ENCODE data around the gene MTOR.
"Not testable (repeated sequence)": the region's sequence is repeated elsewhere in the genome, so short reads cannot be mapped to it uniquely, and the experiment has no call there.

The MTOR gene

DNA sequence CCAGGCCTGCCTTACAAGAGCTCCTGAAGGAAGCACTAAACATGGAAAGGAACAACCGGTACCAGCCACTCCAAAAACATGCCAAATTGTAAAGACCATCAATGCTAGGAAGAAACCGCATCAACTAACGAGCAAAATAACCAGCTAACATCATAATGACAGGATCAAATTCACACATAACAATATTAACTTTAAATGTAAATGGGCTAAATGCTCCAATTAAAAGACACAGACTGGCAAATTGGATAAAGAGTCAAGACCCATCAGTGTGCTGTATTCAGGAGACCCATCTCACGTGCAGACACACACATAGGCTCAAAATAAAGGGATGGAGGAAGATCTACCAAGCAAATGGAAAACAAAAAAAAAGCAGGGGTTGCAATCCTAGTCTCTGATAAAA is 99.6 kb downstream of the MTOR start:
- H3K36me3 ChIP-seq (ENCODE audit: control insufficient read depth, insufficient read depth, low read length); H3K4me1 ChIP-seq (ENCODE audit: control insufficient read depth, insufficient read depth, low read length); H3K4me3 ChIP-seq (ENCODE audit: low read length); H3K27ac ChIP-seq (ENCODE audit: low read depth, low read length); H3K27me3 ChIP-seq (ENCODE audit: control insufficient read depth, insufficient read depth, low read length); H3K9ac ChIP-seq (ENCODE audit: low read length): not testable (repeated sequence)

DNA sequence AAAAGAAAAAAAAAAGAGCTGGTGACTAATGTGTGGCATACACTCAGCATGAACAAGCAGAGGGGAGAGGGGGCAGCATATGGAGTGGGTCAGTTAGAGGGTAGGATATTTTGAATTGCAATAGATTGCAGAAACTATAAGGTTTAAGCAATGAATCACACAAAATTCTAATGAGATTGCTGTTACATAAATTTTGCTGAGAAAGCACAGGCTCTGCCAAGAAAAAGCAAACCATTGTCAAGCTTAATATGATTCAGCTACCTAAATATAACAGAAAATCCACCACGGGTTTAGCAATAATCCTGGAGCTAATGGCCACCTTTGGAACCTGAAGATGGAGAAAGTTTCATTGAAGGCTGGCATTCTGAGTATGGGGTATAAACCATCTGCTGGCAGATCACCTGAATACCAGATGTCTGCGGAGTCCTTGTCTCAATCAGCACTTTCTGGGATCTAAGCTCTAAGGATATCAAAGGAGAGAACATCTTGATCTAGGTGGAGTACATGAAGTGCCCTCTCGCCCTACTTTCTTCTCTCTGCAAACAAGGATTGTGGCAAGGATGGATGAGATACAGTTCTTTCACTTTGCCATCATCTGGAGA is 103.5 kb downstream of the MTOR start:
- Histone ChIP-seq H3K4me1 (ENCODE audit: control insufficient read depth, insufficient read depth, low read length) (peaks cover 6% of the 10 kb centered on the region), H3K9ac (ENCODE audit: low read length) (no peak overlapping the region), H3K27ac (ENCODE audit: low read depth, low read length) (no peak overlapping the region), H3K4me3 (ENCODE audit: low read length) (no peak overlapping the region), H3K27me3 (ENCODE audit: control insufficient read depth, insufficient read depth, low read length) (no peaks in the 10 kb centered on the region), H3K36me3 (ENCODE audit: control insufficient read depth, insufficient read depth, low read length) (peaks cover 8% of the 10 kb centered on the region)

DNA sequence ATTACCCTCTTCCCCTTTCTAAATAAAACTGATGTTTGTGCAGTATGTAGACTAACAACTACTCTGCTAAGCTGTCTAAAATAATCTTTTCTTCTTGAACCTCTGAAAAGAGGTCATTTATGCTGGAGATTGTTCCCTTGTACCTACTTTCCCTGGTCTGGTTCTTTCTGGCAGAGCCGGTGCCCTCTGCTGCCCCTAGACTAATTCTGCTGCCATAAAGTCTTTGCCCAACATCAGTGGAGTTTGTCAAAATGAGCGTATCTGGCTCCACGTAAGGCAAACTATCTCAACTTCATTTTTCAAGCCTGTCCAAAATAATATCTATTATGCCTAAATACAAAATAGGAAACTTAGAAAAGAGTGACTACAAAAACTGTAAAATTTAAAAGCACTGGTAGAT is 104.1 kb downstream of the MTOR start:
- Histone ChIP-seq H3K27me3 (ENCODE audit: control insufficient read depth, insufficient read depth, low read length) (no peaks in the 10 kb centered on the region), H3K9ac (ENCODE audit: low read length) (no peak overlapping the region), H3K27ac (ENCODE audit: low read depth, low read length) (no peak overlapping the region), H3K36me3 (ENCODE audit: control insufficient read depth, insufficient read depth, low read length) (peaks cover 8% of the 10 kb centered on the region), H3K4me3 (ENCODE audit: low read length) (no peak overlapping the region), H3K4me1 (ENCODE audit: control insufficient read depth, insufficient read depth, low read length) (peaks cover 6% of the 10 kb centered on the region)

DNA sequence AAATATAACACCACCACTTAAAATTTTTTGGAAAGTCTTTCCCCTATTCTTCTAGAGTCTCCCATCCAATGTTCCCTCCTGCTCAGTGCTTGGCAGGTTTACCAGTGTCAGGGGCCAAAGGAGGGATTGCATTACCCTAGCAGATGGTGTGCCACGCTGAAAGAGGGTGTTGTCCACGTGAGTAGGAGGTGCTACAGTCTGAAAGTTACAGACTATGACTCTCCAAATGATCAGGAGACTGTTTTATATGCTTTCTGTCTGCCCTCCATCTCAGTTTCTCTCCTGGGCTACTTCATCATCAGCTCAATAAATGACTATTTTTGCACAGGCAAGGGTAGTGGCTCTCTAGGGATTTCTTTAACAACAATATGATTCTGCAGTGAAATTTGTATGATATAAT is 104.5 kb downstream of the MTOR start:
- Histone ChIP-seq H3K4me3 (ENCODE audit: low read length) (no peak overlapping the region), H3K4me1 (ENCODE audit: control insufficient read depth, insufficient read depth, low read length) (peaks cover 6% of the 10 kb centered on the region), H3K27ac (ENCODE audit: low read depth, low read length) (no peak overlapping the region), H3K36me3 (ENCODE audit: control insufficient read depth, insufficient read depth, low read length) (peaks cover 8% of the 10 kb centered on the region), H3K27me3 (ENCODE audit: control insufficient read depth, insufficient read depth, low read length) (no peaks in the 10 kb centered on the region), H3K9ac (ENCODE audit: low read length) (no peak overlapping the region)

DNA sequence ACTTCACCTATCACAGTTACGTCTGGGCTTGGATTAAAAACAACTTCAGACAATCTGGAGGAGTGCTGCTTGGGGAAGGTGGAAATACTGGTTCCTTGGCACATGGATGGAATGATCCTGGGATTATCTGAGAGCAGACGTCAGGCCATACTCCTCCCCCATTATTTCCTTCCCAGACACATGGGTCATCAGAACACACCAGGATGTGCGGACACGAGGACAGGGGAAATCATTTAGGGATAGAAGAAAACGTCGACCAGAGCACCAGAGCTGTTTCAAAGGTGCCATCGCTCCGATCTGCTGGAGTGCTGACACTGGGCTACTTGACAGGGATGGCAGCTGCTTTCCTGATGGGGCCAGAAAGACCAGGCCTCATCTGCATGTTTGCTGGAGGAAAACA is 105.0 kb downstream of the MTOR start:
- Histone ChIP-seq H3K4me1 (ENCODE audit: control insufficient read depth, insufficient read depth, low read length) (peaks cover 8% of the 10 kb centered on the region), H3K9ac (ENCODE audit: low read length) (no peak overlapping the region), H3K36me3 (ENCODE audit: control insufficient read depth, insufficient read depth, low read length) (peaks cover 10% of the 10 kb centered on the region), H3K27ac (ENCODE audit: low read depth, low read length) (no peak overlapping the region), H3K4me3 (ENCODE audit: low read length) (no peak overlapping the region), H3K27me3 (ENCODE audit: control insufficient read depth, insufficient read depth, low read length) (no peaks in the 10 kb centered on the region)

DNA sequence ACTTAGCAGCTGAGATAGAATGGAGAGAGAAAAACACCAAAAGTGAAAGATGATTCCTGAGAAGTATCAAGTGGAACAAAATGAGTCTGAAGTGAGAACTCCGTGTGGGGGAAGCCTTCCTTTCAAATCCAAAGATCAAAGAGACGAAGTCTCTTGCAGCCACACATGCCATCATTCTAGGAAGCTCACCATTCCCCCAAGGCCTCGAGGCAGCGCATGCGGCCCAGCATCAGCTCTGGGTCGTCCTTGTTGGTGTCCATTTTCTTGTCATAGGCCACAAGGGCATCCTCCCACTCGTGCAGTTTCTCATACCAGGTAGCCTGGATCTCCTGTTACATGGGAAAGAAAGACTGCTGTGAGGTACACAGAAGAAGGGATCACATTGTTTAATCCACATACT is 105.4 kb downstream of the MTOR start:
- no peak overlapping the region for H3K9ac ChIP-seq (ENCODE audit: low read length)
- H3K36me3 ChIP-seq (ENCODE audit: control insufficient read depth, insufficient read depth, low read length) = peaks cover 15% of the 10 kb centered on the region
- H3K4me3 ChIP-seq (ENCODE audit: low read length) = no peak overlapping the region
- H3K4me1 ChIP-seq (ENCODE audit: control insufficient read depth, insufficient read depth, low read length) = peaks cover 11% of the 10 kb centered on the region
- H3K27me3 ChIP-seq (ENCODE audit: control insufficient read depth, insufficient read depth, low read length) = no peaks in the 10 kb centered on the region
- H3K27ac ChIP-seq (ENCODE audit: low read depth, low read length) = no peak overlapping the region

DNA sequence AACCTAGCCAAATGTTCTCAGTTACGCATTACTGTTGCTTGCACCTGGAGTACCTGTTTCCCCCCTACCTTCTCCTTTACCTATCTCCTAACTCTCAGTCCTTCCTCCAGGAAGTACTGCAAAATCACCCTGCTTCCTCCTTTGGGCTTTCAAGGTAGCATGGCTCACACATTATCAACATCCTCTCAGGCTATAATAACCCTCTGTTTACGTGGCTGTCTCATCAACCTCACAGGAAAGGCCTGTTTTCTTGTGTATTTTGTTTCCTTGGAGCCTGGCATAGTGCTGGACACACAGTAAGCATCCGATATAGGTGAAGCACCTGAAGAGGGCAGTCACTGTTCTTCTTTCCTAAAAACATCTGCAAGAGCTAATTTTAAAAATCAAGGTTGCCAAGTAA is 105.9 kb downstream of the MTOR start:
- H3K27me3 ChIP-seq (ENCODE audit: control insufficient read depth, insufficient read depth, low read length) = no peaks in the 10 kb centered on the region
- no peak overlapping the region for H3K9ac ChIP-seq (ENCODE audit: low read length)
- no peak overlapping the region for H3K4me3 ChIP-seq (ENCODE audit: low read length)
- H3K36me3 ChIP-seq (ENCODE audit: control insufficient read depth, insufficient read depth, low read length) = peaks cover 17% of the 10 kb centered on the region
- H3K27ac ChIP-seq (ENCODE audit: low read depth, low read length) = no peak overlapping the region
- peaks cover 11% of the 10 kb centered on the region for H3K4me1 ChIP-seq (ENCODE audit: control insufficient read depth, insufficient read depth, low read length)

DNA sequence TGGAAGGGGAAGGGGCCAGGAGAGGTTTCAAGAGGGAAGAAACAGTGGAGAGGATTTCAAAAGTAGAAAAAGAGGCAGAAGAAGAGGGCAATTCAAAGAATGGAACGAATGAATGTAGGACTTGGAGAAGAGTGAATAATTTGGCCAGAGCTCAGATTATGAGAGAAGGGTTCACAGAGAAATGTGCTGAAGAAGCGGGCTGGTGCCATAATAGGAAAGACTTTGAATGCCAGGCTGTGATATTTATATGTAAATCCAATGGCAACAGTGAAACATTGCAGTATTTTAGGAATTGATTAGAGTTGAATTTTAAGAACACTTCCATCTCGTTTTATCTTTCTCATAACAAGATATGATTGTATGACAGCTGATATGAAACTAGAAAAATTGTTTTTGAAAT is 109.2 kb downstream of the MTOR start:
- no peaks in the 10 kb centered on the region for H3K27me3 ChIP-seq (ENCODE audit: control insufficient read depth, insufficient read depth, low read length)
- no peak overlapping the region for H3K4me3 ChIP-seq (ENCODE audit: low read length)
- peaks cover 5% of the 10 kb centered on the region for H3K4me1 ChIP-seq (ENCODE audit: control insufficient read depth, insufficient read depth, low read length)
- peaks cover 19% of the 10 kb centered on the region for H3K36me3 ChIP-seq (ENCODE audit: control insufficient read depth, insufficient read depth, low read length)
- no peak overlapping the region for H3K27ac ChIP-seq (ENCODE audit: low read depth, low read length)
- H3K9ac ChIP-seq (ENCODE audit: low read length) = no peak overlapping the region

DNA sequence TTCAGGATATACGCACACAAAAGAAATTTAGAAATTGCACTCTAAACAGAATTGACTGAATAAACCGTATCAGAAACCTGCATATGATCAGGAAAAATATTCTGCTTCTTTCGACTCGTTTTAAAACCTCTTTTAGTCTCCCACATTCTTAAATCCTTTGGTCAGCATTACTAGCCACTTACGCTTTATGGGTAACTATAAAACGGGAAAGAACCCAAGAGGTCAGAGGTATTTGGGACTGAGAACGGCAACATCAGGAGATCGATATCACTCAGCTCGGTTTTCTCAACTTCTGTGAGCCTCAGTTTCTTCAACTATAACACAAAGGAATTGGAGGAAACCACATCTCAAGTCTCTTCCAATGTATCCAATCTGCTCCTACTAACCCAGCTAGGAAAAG is 109.6 kb downstream of the MTOR start:
- Histone ChIP-seq H3K36me3 (ENCODE audit: control insufficient read depth, insufficient read depth, low read length) (peaks cover 19% of the 10 kb centered on the region), H3K27ac (ENCODE audit: low read depth, low read length) (no peak overlapping the region), H3K4me1 (ENCODE audit: control insufficient read depth, insufficient read depth, low read length) (peaks cover 5% of the 10 kb centered on the region)

DNA sequence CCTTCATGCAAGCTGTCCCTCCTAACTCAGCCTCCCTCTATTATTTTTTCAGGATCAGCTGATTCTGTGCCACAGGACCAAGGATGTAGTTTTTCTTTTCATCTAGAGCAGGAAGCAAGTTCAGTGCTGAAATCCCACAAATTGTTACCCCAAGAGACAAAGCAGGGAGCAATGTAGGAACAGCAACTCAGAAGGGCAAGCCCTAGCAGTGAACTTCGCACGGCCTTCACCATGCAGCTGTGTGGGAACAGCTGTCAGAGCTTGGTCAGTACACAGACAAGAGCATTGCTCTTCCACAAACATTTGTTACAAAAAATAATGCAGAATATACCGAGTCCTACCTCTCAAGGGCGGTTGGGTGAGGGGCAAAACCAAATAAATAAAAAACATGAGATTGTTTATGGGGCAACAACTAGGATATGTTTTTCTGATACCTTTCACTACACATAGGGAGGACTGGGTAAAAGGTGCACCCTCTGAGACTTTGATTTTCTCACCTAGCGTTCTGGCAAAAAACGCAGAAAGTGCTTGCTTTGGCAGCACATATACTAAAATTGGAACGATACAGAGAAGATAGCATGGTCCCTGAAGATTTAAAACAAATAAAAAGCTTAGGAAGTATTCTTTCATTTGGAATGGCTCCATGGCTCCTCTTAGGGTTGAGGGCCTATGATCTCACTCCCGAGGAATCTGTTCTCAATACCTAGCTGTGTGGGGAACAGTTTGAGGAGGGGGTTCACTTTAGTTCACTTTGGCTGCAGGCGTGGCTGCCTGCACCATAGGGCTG is 110.3 kb downstream of the MTOR start:
- Histone ChIP-seq H3K4me1 (ENCODE audit: control insufficient read depth, insufficient read depth, low read length) (peaks cover 5% of the 10 kb centered on the region), H3K27ac (ENCODE audit: low read depth, low read length) (no peak overlapping the region), H3K27me3 (ENCODE audit: control insufficient read depth, insufficient read depth, low read length) (no peaks in the 10 kb centered on the region), H3K36me3 (ENCODE audit: control insufficient read depth, insufficient read depth, low read length) (peaks cover 24% of the 10 kb centered on the region), H3K9ac (ENCODE audit: low read length) (no peak overlapping the region), H3K4me3 (ENCODE audit: low read length) (no peak overlapping the region)

More for the DNA sequence above, 109.6 kb downstream of the MTOR start:
- H3K27me3 ChIP-seq (ENCODE audit: control insufficient read depth, insufficient read depth, low read length) = no peaks in the 10 kb centered on the region
- H3K4me3 ChIP-seq (ENCODE audit: low read length) = no peak overlapping the region
- H3K9ac ChIP-seq (ENCODE audit: low read length) = no peak overlapping the region

DNA sequence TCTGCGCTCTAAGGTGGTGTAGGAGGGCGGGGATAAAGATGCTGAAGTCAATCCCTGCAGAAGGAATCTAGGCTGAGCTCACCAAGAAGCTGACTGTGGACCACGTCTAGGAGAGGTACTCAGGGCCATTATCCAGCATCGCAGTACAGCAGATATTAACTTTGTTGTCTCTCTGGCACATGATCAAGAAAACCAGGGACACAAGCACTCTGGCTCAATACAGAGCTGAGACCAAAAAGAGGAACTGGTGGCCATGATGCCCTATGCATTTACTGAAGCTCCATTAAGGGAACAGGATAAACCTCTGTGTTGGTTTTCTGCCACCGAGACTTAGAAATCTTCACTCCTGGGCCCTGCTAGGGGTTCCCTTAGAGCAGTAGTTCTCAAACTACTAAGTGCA is 111.2 kb downstream of the MTOR start:
- Histone ChIP-seq H3K4me3 (ENCODE audit: low read length) (no peak overlapping the region), H3K27ac (ENCODE audit: low read depth, low read length) (no peak overlapping the region), H3K27me3 (ENCODE audit: control insufficient read depth, insufficient read depth, low read length) (no peaks in the 10 kb centered on the region), H3K9ac (ENCODE audit: low read length) (no peak overlapping the region), H3K4me1 (ENCODE audit: control insufficient read depth, insufficient read depth, low read length) (peaks cover 5% of the 10 kb centered on the region), H3K36me3 (ENCODE audit: control insufficient read depth, insufficient read depth, low read length) (peaks cover 26% of the 10 kb centered on the region)

DNA sequence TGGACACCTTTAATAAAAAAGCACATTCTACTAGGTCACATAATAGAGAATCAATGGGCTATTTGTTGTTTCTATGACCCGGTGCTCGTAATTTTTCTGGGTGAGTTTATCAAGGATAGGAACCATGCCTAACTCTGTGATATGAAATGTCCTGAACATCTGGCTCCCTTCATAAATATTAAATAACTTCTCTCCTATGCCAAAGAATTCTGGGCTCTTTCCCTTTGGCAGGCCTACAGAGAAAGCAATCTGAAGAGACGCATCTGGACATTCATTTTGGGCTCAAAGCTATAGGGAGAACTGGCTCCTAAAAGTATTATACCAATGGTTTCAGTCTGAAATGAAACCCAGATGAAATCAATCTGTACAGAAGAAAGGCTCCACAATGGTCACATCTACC is 112.0 kb downstream of the MTOR start:
- Histone ChIP-seq H3K4me3 (ENCODE audit: low read length) (no peak overlapping the region), H3K4me1 (ENCODE audit: control insufficient read depth, insufficient read depth, low read length) (peaks cover 5% of the 10 kb centered on the region), H3K27ac (ENCODE audit: low read depth, low read length) (no peak overlapping the region), H3K36me3 (ENCODE audit: control insufficient read depth, insufficient read depth, low read length) (peaks cover 28% of the 10 kb centered on the region), H3K27me3 (ENCODE audit: control insufficient read depth, insufficient read depth, low read length) (no peaks in the 10 kb centered on the region), H3K9ac (ENCODE audit: low read length) (no peak overlapping the region)

DNA sequence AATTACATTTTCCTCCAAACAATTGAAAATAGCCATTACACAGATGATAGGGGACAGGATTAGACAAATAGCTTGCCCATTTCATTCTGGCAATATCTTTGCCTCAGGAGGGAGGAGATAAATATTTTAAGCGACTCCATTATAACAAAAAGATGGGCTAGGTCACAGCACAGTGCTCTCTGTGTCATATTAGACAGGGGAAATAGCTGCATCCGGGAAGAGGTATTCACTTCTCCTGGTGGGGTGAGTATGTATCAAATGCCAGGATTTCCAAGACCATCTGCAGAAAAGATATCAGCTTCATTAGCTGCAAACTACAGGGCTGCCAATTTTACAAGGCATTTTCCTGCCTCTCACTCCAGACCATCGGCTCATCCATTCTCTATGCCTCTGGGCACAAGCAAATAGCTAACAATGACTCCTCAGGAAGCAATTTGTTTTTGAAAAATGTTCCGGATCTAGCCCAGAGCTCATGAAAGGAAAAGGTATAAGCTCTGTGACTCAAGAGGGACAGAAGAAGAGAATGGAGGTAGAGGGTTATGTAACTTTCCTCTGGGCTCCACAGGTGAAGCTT is 115.1 kb downstream of the MTOR start:
- Histone ChIP-seq H3K27me3 (ENCODE audit: control insufficient read depth, insufficient read depth, low read length) (no peaks in the 10 kb centered on the region), H3K27ac (ENCODE audit: low read depth, low read length) (no peak overlapping the region), H3K36me3 (ENCODE audit: control insufficient read depth, insufficient read depth, low read length) (peaks cover 31% of the 10 kb centered on the region), H3K4me3 (ENCODE audit: low read length) (no peak overlapping the region), H3K9ac (ENCODE audit: low read length) (no peak overlapping the region), H3K4me1 (ENCODE audit: control insufficient read depth, insufficient read depth, low read length) (peaks cover 2% of the 10 kb centered on the region)

All from rectal smooth muscle tissue (tissue), 1 donor.